Activated T-cell treated with anti-CD3 and anti-CD28 coated beads for 4 hours (primary cell): ENCODE data around the gene NPHP1.
"Not testable (repeated sequence)": the region's sequence is repeated elsewhere in the genome, so short reads cannot be mapped to it uniquely, and the experiment has no call there.

Source experiments
- DNase-seq: peaks from one replicate; pipeline ENCODE4 v3.0.0-alpha.2; 2020

Gene NPHP1

GRCh38 chr2:110204408-110205385, at the start of gene NPHP1:
TSS of gene NPHP1 (minus strand) at chr2:110205013. CDS start at chr2:110204968, 45 bp downstream.
- DNase-seq, result peak; percentile 76

- not testable (repeated sequence) for DNase-seq
Measured at GRCh38 chr2:110248081-110248795, 43.4 kb upstream of the NPHP1 start.

GRCh38 chr2:110245488-110246435, 40.9 kb upstream of the NPHP1 start:
- not testable (repeated sequence) for DNase-seq

- not testable (repeated sequence) for DNase-seq
Measured at GRCh38 chr2:110243283-110243682, 38.5 kb upstream of the NPHP1 start.

- DNase-seq, result not testable (repeated sequence)
Measured at GRCh38 chr2:110234514-110234913, 29.7 kb upstream of the NPHP1 start.

GRCh38 chr2:110229886-110230285, 25.1 kb upstream of the NPHP1 start:
- not testable (repeated sequence) for DNase-seq

- DNase-seq, result not testable (repeated sequence)
Measured at GRCh38 chr2:110222626-110223025, 17.8 kb upstream of the NPHP1 start.

GRCh38 chr2:110221938-110222337, 17.1 kb upstream of the NPHP1 start:
- no peak for DNase-seq

- no peak for DNase-seq
Measured at GRCh38 chr2:110220190-110220564, 15.4 kb upstream of the NPHP1 start.

GRCh38 chr2:110219496-110220189, 14.8 kb upstream of the NPHP1 start:
- DNase-seq, result no peak

- not testable (repeated sequence) for DNase-seq
Measured at GRCh38 chr2:110218889-110219288, 14.1 kb upstream of the NPHP1 start.

- no peak for DNase-seq
Measured at GRCh38 chr2:110216803-110217202, 12.0 kb upstream of the NPHP1 start.

GRCh38 chr2:110216199-110216598, 11.4 kb upstream of the NPHP1 start:
- no peak for DNase-seq

GRCh38 chr2:110215566-110216158, 10.8 kb upstream of the NPHP1 start:
- DNase-seq, result no peak

- DNase-seq, result no peak
Measured at GRCh38 chr2:110215091-110215490, 10.3 kb upstream of the NPHP1 start.

GRCh38 chr2:110213522-110213921, 8.7 kb upstream of the NPHP1 start:
- DNase-seq, result not testable (repeated sequence)

GRCh38 chr2:110211938-110212858, 7.4 kb upstream of the NPHP1 start, which contains the start of gene MTLN:
TSS of gene MTLN (minus strand) at chr2:110212547. CDS start at chr2:110212525, 22 bp downstream.
- peak; percentile 39 for DNase-seq

GRCh38 chr2:110205660-110206455, 1.0 kb upstream of the NPHP1 start:
- DNase-seq, result no peak

- DNase-seq, result no peak
Measured at GRCh38 chr2:110198016-110198415, 6.8 kb downstream of the NPHP1 start.
